GM21825 (cell line): Measurements from ENCODE around the gene SNED1.

Source experiments
- ATAC-seq: cut with Tn5 transposase; IDR thresholded peaks from one replicate; pipeline ENCODE4 v1.9.1; 2021; ENCODE audit warnings: mild to moderate bottlenecking, moderate library complexity; ENCODE audit not compliant: unreplicated experiment

SNED1 gene

GRCh38 chr2:241043581-241043980, 45.2 kb downstream of the SNED1 start:
- no peak for ATAC-seq

- no peak for ATAC-seq
These were observed 49.0 kb downstream of the SNED1 start for GRCh38 chr2:241047253-241048010.

- no peak for ATAC-seq
These were observed 49.9 kb downstream of the SNED1 start for GRCh38 chr2:241048149-241048948.

- no peak for ATAC-seq
These were observed 50.5 kb downstream of the SNED1 start for GRCh38 chr2:241048949-241049343.

GRCh38 chr2:241049739-241050623, 51.6 kb downstream of the SNED1 start:
- ATAC-seq: no peak

- ATAC-seq: no peak
These were observed 52.5 kb downstream of the SNED1 start for GRCh38 chr2:241050624-241051577.

- no peak for ATAC-seq
These were observed 53.4 kb downstream of the SNED1 start for GRCh38 chr2:241051578-241052487.

GRCh38 chr2:241052677-241053360, 54.4 kb downstream of the SNED1 start:
- no peak for ATAC-seq

GRCh38 chr2:241053576-241054251, 55.3 kb downstream of the SNED1 start:
- ATAC-seq: no peak

- ATAC-seq: no peak
These were observed 62.9 kb downstream of the SNED1 start for GRCh38 chr2:241061275-241061674.

- ATAC-seq: no peak
These were observed 64.1 kb downstream of the SNED1 start for GRCh38 chr2:241062389-241063092.

GRCh38 chr2:241063093-241063551, 64.7 kb downstream of the SNED1 start:
- no peak for ATAC-seq

GRCh38 chr2:241063587-241063986, 65.2 kb downstream of the SNED1 start:
- ATAC-seq: no peak

GRCh38 chr2:241064008-241064801, 65.8 kb downstream of the SNED1 start:
- ATAC-seq: no peak

- no peak for ATAC-seq
These were observed 66.5 kb downstream of the SNED1 start for GRCh38 chr2:241064802-241065354.

- no peak for ATAC-seq
These were observed 67.0 kb downstream of the SNED1 start for GRCh38 chr2:241065355-241065803.
